Sigmoid colon (tissue), 7 donors: ENCODE measurements around the gene HBA1. TPM values are rescaled to one million over a fixed set of nuclear protein-coding genes. Genes with fewer than 3 reads are reported as not detected.

Source experiments
- DNase-seq: peaks from one replicate; pipeline ENCODE4 v3.0.0-alpha.2; 2019
- H3K27ac ChIP-seq, 4 donors: fragments of 200-600 bp; sonication (generic); one replicate each; pipeline ENCODE4 v1.5.1; 2016 to 2019; ENCODE audit warnings: mild to moderate bottlenecking in 1 of 4
- H3K27me3 ChIP-seq, 3 donors: fragments of 200-600 bp; sonication (generic); one replicate each; pipeline ENCODE4 v1.5.1; 2019; ENCODE audit warnings: mild to moderate bottlenecking in 1 of 3
- H3K36me3 ChIP-seq, 4 donors: fragments of 200-600 bp; sonication (generic); one replicate each; pipeline ENCODE4 v1.5.1; 2016 to 2019
- H3K4me1 ChIP-seq, 4 donors: fragments of 200-600 bp; sonication (generic); one replicate each; pipeline ENCODE4 v1.5.1; 2017 to 2019
- H3K4me3 ChIP-seq, 4 donors: fragments of 200-600 bp; sonication (generic); one replicate each; pipeline ENCODE4 v1.5.1; 2017 to 2019; ENCODE audit warnings: mild to moderate bottlenecking in 2 of 4, moderate library complexity in 1 of 4
- H3K9me3 ChIP-seq, 4 donors: fragments of 200-600 bp in 3 of 4; sonication (generic) in 3 of 4; one replicate each; pipeline versions ENCODE4 v1.5.1 to v1.6.1; 2013 to 2019
- EP300 ChIP-seq, 4 donors: sonication (generic); formaldehyde crosslinking; IDR thresholded peaks; one replicate each; pipeline ENCODE4 v1.6.1; 2017; ENCODE audit warnings: antibody characterized with exemption in 4 of 4
- POLR2A ChIP-seq, 2 donors: fragments of 450-650 bp; IDR thresholded peaks; one replicate each; pipeline ENCODE4 v1.6.1; 2016; ENCODE audit warnings: antibody characterized with exemption in 2 of 2, mild to moderate bottlenecking in 2 of 2, moderate library complexity in 2 of 2
- POLR2AphosphoS5 ChIP-seq, 4 donors: sonication (generic); formaldehyde crosslinking; IDR thresholded peaks; one replicate each; pipeline ENCODE4 v1.6.1; 2017; ENCODE audit warnings: antibody characterized with exemption in 4 of 4
- WGBS, 2 donors: extraction: QIAGEN DNeasy Blood & Tissue Kit; methylation state at CpG; one replicate each; pipeline ENCODE4 v1.1.7; 2013; 5-methylcytosine and 5-hydroxymethylcytosine counted together
- intact Hi-C: fragments of 100-400 bp; cut with DNase I; formaldehyde crosslinking; loops from one replicate; pipeline ENCODE4 v1.15.1; 2023
- polyA plus RNA-seq, 3 donors: library from polyadenylated mRNA; stranded (reverse); fragments of 200-250 nt; gene quantifications; one replicate each; pipeline ENCODE4 v1.2.3, GENCODE V29; 2013
- total RNA-seq, 4 donors: library from RNA; depleted of rRNA; stranded (reverse); fragments of >200 nt; gene quantifications; one replicate each; pipeline ENCODE4 v1.1.0, GENCODE V29; 2016
- TF ChIP-seq, protein P1 (sequence below), 4 experiments: fragments of 450-650 bp in 3 of 4; fragments of 200-600 bp in 1 of 4; IDR thresholded peaks; one replicate each; pipeline ENCODE4 v1.5.1; 2016 to 2019; ENCODE audit warnings: antibody characterized with exemption in 4 of 4, mild to moderate bottlenecking in 3 of 4, moderate library complexity in 2 of 4
- donor health status: healthy with polysubstance abuse.
- donor health status: Bipolar disorder and iron deficiency.
- donor health status: healthy.

The HBA1 gene
- total and polyA plus RNA-seq, 7 donors: 1.7 to 4.1 TPM; not detected in 5

- WGBS, 2 donors: 62 to 67% methylated on average over 8 of the region's 8 CpGs
- Histone ChIP-seq H3K4me1 (no peaks in the 10 kb centered on the region), H3K4me3 (no peak overlapping the region), H3K27ac (no peak overlapping the region), H3K27me3 (no peaks in the 10 kb centered on the region), H3K9me3 (no peaks in the 10 kb centered on the region), H3K36me3 (peaks cover 20 to 66% (median 57%) of the 10 kb centered on the region in 4 donors)
- TF ChIP-seq EP300 (IDR thresholded peaks at IDR 0.05) (no peak), POLR2AphosphoS5 (IDR thresholded peaks at IDR 0.05) (no peak)
- TF ChIP-seq, protein P1, sequence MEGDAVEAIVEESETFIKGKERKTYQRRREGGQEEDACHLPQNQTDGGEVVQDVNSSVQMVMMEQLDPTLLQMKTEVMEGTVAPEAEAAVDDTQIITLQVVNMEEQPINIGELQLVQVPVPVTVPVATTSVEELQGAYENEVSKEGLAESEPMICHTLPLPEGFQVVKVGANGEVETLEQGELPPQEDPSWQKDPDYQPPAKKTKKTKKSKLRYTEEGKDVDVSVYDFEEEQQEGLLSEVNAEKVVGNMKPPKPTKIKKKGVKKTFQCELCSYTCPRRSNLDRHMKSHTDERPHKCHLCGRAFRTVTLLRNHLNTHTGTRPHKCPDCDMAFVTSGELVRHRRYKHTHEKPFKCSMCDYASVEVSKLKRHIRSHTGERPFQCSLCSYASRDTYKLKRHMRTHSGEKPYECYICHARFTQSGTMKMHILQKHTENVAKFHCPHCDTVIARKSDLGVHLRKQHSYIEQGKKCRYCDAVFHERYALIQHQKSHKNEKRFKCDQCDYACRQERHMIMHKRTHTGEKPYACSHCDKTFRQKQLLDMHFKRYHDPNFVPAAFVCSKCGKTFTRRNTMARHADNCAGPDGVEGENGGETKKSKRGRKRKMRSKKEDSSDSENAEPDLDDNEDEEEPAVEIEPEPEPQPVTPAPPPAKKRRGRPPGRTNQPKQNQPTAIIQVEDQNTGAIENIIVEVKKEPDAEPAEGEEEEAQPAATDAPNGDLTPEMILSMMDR (IDR thresholded peaks at IDR 0.05): no peak
- no peak for DNase-seq
- intact Hi-C loops: no loop called here
Measured at GRCh38 chr16:188674-189073, 12.2 kb downstream of the HBA1 start.

GRCh38 chr16:189604-190186 lies 13.2 kb downstream of the HBA1 start:
- Histone ChIP-seq H3K36me3 (peaks cover 22 to 77% (median 65%) of the 10 kb centered on the region in 4 donors), H3K4me1 (no peaks in the 10 kb centered on the region), H3K4me3 (no peak overlapping the region), H3K9me3 (no peaks in the 10 kb centered on the region), H3K27me3 (no peaks in the 10 kb centered on the region), H3K27ac (no peak overlapping the region)
- DNase-seq: no peak
- intact Hi-C loops: no loop called here
- TF ChIP-seq POLR2A (IDR thresholded peaks at IDR 0.05): no peak
- TF ChIP-seq EP300 (IDR thresholded peaks at IDR 0.05): no peak
- TF ChIP-seq, protein P1 (IDR thresholded peaks at IDR 0.05): no peak
- TF ChIP-seq POLR2AphosphoS5 (IDR thresholded peaks at IDR 0.05): no peak
- 96% methylated on average over 34 of the region's 34 CpGs for WGBS, 2 donors

DNA sequence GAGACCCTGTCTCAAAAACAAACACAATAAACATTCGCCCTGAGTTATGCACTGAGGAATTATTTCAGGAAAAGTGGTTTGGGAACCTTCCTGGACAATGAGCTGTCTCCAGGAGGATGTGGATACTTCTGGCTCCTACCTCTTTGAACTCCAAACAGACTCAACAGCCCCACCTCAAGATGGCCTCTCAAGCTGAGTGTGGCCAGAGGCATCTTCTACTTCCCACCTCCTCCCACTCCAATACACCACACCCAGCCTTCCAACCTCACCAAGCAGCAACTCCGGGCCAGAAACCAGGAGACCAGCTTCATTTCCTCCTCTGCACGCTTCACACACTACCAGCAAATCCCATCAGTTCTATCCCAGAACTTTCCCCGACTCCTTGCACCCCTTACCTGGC lies 15.4 kb downstream of the HBA1 start:
- Histone ChIP-seq H3K27me3 (no peaks in the 10 kb centered on the region), H3K4me1 (no peaks in the 10 kb centered on the region), H3K27ac (no peak overlapping the region), H3K9me3 (no peaks in the 10 kb centered on the region), H3K36me3 (peaks cover 31 to 98% (median 79%) of the 10 kb centered on the region in 4 donors), H3K4me3 (no peak overlapping the region)
- 92 to 94% methylated on average over 4 of the region's 4 CpGs for WGBS, 2 donors
- no peak for DNase-seq
- intact Hi-C loops: no loop called here
- TF ChIP-seq, protein P1 (IDR thresholded peaks at IDR 0.05): no peak
- TF ChIP-seq POLR2AphosphoS5 (IDR thresholded peaks at IDR 0.05) (no peak), EP300 (IDR thresholded peaks at IDR 0.05) (no peak), POLR2A (IDR thresholded peaks at IDR 0.05) (no peak)

DNA sequence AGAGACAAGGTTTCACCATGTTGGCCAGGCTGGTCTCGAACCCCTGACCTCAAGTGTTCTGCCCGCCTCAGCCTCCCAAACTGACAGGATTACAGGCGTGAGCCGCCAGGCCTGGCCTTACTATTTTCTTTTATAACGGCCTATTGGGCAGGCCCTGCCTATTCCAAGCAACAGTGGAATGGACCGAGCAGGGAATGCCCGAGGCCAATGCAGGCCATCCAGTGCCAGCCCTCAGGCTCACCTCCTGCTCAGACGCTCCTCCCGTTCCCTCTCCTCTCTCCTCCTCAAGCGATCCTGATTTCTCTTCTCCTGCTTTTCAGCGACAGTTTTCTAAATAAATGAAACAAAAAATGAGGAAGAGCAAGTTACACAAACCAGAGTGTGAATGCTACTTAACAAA lies 16.2 kb downstream of the HBA1 start:
- Histone ChIP-seq H3K4me1 (no peaks in the 10 kb centered on the region), H3K9me3 (no peaks in the 10 kb centered on the region), H3K4me3 (no peak overlapping the region), H3K27me3 (no peaks in the 10 kb centered on the region), H3K36me3 (peaks cover 38 to 100% (median 83%) of the 10 kb centered on the region in 4 donors), H3K27ac (no peak overlapping the region)
- 95 to 96% methylated on average over 11 of the region's 11 CpGs for WGBS, 2 donors
- intact Hi-C loops: no loop called here
- no peak for DNase-seq
- TF ChIP-seq, protein P1 (IDR thresholded peaks at IDR 0.05): no peak
- no peak for TF ChIP-seq POLR2AphosphoS5 (IDR thresholded peaks at IDR 0.05)

GRCh38 chr16:193441-193840 lies 17.0 kb downstream of the HBA1 start:
- Histone ChIP-seq H3K27ac (no peak overlapping the region), H3K9me3 (no peaks in the 10 kb centered on the region), H3K27me3 (no peaks in the 10 kb centered on the region), H3K4me3 (no peak overlapping the region), H3K4me1 (no peaks in the 10 kb centered on the region), H3K36me3 (peaks cover 44 to 100% (median 87%) of the 10 kb centered on the region in 4 donors)
- intact Hi-C loops: no loop called here
- no peak for DNase-seq
- 91 to 95% methylated on average over 15 of the region's 15 CpGs for WGBS, 2 donors
- TF ChIP-seq POLR2AphosphoS5 (IDR thresholded peaks at IDR 0.05): no peak
- TF ChIP-seq, protein P1 (IDR thresholded peaks at IDR 0.05): no peak
- TF ChIP-seq EP300 (IDR thresholded peaks at IDR 0.05): no peak
- no peak for TF ChIP-seq POLR2A (IDR thresholded peaks at IDR 0.05)
